ENCODE data around the gene GAS5.

DNA sequence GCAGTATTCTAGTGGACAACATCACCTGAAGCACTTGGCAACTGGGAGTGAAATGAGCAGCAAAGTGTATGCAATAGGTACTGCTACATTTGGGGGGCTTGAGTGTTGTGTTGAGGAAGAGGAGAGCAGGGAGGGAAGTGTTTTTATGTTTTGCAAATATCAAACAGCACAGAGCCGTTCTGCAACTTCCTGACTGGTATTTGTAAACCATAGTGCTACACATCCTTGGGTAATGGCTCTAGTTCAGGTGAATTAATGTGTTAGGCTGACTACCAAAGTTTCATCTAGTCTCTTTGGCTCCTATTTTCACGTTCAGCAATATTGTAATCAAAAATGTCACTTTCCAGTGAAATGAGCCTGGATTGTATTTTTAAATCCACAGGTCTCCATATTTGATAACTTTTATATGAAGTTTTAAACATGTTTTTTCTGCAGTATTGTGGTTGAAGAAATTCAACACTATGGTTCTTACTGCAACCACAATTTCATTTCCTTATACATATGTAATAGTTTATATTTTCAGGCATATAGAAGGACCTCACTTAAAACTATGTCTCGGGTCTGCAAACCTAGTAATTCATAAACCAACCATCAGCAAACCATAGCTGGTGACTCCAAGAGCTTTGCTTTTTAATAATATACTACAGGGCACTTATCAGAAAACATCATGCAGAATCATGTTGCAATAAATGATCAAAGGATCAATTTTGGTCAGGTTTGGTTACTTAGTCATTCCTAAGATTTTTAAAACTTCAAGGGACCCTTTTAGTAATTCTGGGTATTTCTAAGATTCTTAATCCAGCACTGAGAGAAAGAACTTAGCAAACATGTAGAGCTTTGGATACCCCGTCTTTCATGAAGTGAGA, 19.2 kb upstream of the GAS5 start:
- TF ChIP-seq EZH2 (IDR thresholded peaks at IDR 0.05; ENCODE audit: insufficient read depth, low read length) = no peak
- TF ChIP-seq, protein P1, sequence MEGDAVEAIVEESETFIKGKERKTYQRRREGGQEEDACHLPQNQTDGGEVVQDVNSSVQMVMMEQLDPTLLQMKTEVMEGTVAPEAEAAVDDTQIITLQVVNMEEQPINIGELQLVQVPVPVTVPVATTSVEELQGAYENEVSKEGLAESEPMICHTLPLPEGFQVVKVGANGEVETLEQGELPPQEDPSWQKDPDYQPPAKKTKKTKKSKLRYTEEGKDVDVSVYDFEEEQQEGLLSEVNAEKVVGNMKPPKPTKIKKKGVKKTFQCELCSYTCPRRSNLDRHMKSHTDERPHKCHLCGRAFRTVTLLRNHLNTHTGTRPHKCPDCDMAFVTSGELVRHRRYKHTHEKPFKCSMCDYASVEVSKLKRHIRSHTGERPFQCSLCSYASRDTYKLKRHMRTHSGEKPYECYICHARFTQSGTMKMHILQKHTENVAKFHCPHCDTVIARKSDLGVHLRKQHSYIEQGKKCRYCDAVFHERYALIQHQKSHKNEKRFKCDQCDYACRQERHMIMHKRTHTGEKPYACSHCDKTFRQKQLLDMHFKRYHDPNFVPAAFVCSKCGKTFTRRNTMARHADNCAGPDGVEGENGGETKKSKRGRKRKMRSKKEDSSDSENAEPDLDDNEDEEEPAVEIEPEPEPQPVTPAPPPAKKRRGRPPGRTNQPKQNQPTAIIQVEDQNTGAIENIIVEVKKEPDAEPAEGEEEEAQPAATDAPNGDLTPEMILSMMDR (IDR thresholded peaks at IDR 0.05; ENCODE audit: insufficient read depth, low read depth, low read length) = no peak

Measured in astrocyte (in vitro differentiated cells and primary cell).